Right lobe of liver (tissue), 4 donors: Measurements from ENCODE around the gene SH2D2A.
A peak's percentile ranks its signal among the peaks of the same experiment; 100 is the strongest.

Source experiments
- POLR2A ChIP-seq: fragments of 450-650 bp; IDR thresholded peaks from one replicate; pipeline ENCODE4 v1.6.1; 2017; ENCODE audit warnings: antibody characterized with exemption, mild to moderate bottlenecking
- TF ChIP-seq, protein P1 (sequence below), 4 donors: fragments of 200-600 bp in 3 of 4; fragments of 450-650 bp in 1 of 4; IDR thresholded peaks; one replicate each; pipeline versions ENCODE4 v1.5.1 to v1.8.0; 2016 to 2022; ENCODE audit warnings: antibody characterized with exemption in 4 of 4, mild to moderate bottlenecking in 2 of 4
- donor health status: DM: no; HTN: no; CAD: no.
- donor health status: DM: no; HTN: no; CAD: no.
- donor health status: DM: no; HTN: yes; CAD: no.

DNA sequence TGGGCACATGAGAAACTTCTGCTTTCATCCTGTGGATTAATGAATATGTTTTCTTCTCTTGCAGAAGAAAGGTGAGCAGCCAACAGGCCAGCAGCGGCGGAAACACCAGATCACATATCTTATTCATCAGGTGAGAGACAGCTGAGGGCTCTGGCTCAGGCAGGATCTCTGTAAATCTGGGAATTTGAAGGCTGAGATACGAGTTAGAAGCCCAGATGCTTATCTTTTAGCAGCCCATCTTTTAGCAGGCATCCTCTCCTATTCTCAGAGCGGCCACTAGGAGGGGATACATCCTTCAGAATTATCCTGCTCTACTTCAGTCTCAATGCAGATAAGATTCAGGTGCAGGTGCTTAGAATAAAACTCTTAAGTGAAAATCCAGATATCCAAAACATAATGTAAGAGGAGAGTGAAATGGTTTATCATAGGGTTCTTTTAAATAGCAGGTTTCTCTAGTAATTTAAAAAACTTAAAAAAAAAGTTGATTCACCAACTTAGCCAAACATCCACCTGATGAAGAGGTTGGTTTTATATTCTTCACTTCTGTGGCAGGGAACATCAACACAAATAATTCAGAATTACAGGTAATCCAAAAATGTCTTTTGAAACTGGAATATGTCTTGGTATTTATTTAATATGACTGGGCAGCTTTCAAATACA lies 19.3 kb downstream of the SH2D2A start:
- TF ChIP-seq, protein P1, sequence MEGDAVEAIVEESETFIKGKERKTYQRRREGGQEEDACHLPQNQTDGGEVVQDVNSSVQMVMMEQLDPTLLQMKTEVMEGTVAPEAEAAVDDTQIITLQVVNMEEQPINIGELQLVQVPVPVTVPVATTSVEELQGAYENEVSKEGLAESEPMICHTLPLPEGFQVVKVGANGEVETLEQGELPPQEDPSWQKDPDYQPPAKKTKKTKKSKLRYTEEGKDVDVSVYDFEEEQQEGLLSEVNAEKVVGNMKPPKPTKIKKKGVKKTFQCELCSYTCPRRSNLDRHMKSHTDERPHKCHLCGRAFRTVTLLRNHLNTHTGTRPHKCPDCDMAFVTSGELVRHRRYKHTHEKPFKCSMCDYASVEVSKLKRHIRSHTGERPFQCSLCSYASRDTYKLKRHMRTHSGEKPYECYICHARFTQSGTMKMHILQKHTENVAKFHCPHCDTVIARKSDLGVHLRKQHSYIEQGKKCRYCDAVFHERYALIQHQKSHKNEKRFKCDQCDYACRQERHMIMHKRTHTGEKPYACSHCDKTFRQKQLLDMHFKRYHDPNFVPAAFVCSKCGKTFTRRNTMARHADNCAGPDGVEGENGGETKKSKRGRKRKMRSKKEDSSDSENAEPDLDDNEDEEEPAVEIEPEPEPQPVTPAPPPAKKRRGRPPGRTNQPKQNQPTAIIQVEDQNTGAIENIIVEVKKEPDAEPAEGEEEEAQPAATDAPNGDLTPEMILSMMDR (IDR thresholded peaks at IDR 0.05): peak; percentile 62 to 74 (median 70)
- TF ChIP-seq POLR2A: no peak
